GM21528 (cell line): ENCODE data around the gene CHRNA4.

Experiments used
- ATAC-seq: cut with Tn5 transposase; IDR thresholded peaks from one replicate; pipeline ENCODE4 v1.9.1; 2021; ENCODE audit warnings: mild to moderate bottlenecking, moderate library complexity; ENCODE audit not compliant: unreplicated experiment, low FRiP score

Gene CHRNA4

DNA sequence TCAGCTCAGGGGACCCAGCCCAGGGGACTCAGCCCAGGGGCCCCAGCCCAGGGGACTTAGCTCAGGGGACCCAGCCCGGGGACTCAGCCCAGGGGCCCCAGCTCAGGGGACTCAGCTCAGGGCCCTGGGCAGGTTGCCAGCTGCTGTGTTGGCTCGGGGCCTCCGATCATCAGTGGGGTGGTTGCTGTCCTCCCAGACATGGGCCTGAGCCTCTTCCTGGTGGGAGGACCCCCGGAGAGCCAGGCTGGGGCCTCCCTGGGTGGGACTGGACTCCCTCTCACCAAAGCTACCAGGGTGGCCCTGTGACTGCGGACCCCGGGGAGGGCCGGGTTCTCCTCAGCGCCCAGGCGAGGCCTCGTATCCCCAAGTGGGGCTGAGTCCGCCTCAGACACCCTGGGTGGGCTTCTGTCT is 63.8 kb downstream of the CHRNA4 start:
- no peak for ATAC-seq

DNA sequence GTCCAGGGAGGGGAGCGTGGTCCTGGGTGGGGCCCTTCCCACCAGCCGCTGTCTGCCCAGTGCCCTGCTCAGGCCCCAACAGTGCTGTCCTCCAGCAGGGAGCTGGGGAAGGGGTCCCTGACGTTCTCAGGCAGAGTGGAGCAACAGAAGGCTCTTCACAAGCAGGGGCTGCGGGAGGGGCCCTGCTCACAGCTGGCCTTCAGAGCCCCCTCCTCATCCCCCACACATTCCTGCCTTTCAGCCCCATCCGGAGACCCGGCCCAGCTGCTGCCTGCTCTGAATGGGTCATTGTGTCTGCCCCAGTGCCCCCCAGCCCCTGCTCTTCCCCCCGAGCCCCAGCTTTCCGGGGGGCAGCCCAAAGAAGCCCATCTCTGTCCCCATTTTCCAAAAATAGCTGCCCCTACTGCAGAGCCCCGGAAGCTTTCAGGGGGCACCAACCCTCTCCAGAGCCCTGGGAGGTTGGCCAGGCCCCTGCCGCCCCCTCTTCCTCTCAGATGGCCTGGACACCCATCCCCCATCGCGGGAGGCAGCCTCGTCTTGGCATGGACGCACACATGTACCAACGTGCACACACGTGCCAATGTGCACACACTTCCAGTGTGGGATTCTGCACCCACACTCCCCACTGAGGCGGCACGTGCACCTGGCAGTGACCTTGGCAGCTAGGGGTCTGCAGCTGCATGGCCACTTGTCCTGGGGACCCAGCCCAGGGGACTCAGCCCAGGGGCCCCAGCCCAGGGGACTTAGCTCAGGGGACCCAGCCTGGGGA is 64.4 kb downstream of the CHRNA4 start:
- ATAC-seq = no peak

DNA sequence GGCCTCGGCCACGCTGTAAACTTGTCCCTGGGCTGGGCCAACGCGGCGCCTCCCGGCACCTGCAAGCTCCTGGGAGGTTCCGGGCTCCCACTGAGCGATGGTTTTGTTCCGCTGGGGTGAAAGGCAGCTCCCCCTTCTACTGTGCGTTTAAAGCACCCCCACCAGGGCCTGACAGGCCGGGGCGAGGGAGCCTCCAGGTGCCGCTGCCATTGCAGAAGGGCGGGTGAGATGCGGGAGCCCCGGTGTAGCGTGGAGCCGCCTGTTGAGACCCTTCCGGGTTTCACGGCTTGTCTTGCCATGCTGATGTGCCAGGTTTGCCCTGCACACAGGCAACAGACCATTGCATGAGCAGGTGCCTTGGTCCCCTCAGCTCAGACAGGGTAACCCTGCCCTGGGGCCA is 65.3 kb downstream of the CHRNA4 start:
- no peak for ATAC-seq

DNA sequence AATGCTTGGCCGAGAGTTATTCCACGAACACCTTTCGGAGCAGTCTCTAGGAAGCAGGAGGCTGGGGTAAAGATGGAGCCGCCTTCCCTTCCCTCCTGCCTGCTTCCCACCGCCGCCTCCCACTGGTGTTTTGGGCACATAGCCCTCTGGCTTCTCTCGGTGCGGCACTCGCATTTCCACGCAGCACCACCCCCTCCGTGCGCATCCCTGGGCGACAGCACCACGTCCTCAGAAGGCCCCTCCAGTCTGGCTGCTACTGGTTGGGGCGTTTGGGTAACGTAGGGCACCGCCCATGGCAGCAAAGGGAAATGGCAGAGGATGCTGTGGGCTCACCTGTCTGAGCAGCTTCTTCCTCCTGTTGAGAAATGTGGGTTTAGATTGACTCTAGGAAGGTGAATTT is 65.7 kb downstream of the CHRNA4 start:
- no peak for ATAC-seq

DNA sequence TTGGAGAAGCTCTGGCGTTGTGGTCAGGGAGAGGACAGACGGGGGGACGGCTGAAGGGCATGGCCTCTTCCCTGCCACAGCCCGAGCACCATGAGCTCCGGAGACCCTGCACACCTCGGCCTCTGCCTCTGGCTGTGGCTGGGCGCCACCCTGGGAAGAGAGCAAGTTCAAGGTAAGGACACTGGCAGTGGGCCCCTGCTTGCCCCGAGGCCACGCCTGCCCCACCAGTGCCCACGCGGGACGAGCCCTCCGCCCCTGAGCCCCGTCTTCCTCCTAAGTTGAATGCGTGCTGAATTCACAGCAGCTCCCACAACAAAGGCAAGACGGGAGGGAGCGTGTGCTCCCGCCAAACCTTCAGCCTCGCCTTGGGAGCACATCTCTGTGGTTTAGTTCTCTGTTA is 66.1 kb downstream of the CHRNA4 start:
- ATAC-seq = no peak

DNA sequence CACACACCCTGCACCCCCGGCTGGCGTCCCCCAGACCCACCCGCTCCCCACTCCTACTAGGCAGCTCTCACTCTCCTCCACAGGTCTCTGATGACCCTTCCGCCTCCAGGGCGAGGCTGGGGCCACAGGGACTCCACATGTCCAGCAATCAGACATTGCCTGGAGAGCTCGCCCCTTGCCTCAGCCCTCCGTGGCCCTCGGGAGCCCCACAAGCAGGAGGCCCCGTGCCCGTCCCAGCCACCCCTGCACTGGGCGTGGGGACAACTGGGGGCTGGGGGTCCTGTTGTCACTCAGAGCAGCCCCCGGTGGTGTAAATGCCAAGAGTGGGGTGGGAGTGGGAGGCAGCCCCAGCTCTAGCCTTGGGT is 66.6 kb downstream of the CHRNA4 start:
- no peak for ATAC-seq

DNA sequence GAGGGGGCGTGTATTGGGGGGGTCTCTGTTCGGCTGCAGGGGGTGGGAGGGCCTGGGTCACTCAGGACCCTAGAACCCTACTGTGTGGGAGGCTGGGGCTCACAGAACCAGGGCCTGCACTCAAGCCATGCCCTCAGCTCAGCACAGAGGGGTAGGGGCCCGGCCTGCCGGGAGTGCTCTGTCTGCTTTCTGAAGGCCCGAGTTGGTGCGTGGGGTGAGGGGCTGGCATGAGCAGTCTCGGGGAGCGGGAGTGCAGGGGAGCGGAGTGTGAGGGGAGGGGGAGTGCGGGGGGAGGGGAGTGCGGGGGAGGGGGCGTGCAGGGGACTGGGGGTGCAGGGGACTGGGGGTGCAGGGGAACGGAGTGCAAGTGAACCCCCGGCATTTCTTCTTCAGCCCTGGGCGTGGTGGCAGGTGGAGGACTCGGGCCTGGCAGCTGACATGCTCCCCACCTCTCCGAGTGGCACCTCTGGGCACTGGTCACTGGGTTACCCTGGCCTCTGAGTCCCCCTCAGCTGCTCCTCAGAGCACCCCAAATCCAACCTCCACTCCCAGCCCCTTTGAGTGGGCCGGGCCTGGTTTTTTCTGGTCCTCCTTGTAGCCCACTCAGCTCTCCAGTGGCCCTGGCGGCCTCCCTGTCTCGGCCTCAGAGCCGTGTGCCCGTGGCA is 67.1 kb downstream of the CHRNA4 start:
- no peak for ATAC-seq

DNA sequence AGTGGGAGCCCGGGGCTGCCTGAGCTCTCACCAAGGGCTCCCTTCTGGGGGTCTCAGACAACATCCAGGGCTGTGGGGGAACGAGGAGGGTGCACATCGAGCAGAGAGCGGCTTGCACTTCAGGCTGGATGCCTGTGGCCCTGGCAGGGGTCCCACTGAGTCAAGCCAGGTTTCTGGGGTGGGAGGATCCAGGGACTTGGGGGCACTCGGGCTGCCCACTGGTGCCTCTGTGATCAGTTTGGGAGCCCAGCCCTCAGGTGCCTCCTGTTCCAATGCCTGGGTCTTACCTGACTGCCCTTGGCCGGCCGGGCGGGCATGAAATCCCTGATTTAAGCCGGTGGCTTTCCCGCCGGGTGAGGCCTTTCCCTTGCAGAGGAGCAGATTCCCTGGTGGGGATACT is 67.7 kb downstream of the CHRNA4 start:
- no peak for ATAC-seq
